Panc1 (cell line): ENCODE measurements around the gene FGD4. TPM values are rescaled to one million over a fixed set of nuclear protein-coding genes. Genes with fewer than 3 reads are reported as not detected.
A peak's percentile ranks its signal among the peaks of the same experiment; 100 is the strongest.

Experiments used
- ATAC-seq: fragments of 200-7000 bp; cut with Tn5 transposase; 2 replicates; pipeline ENCODE4 v1.9.1; 2020; ENCODE audit warnings: mild to moderate bottlenecking, moderate library complexity
- BruUV-seq: library from RNA; stranded (reverse); fragments of 400-500 nt; replicated peaks from 2 replicates; lab custom pipeline; 2021; lab: Mats Ljungman, UMichigan
- CTCF ChIA-PET: fragments of 300-600 bp; sonication (Branson Sonifier 250); formaldehyde crosslinking; loops from one replicate; lab custom pipeline; 2022; ENCODE audit warnings: antibody characterized with exemption; lab: Charles Lee
- POLR2A ChIA-PET: fragments of 300-600 bp; sonication (Branson Sonifier 250); formaldehyde crosslinking; loops from one replicate; lab custom pipeline; 2022; ENCODE audit warnings: antibody characterized with exemption; lab: Charles Lee
- DNase-seq: peaks from one replicate; pipeline ENCODE4 v3.0.0-alpha.2; 2010; ENCODE audit warnings: low read depth, low spot score
- H3K27ac ChIP-seq: 2 replicates; pipeline ENCODE4 v1.5.1; 2011; ENCODE audit warnings: mild to moderate bottlenecking, low read length, inconsistent platforms
- H3K27me3 ChIP-seq: fragments of 200-500 bp; sonication (Bioruptor generic); 2 replicates; pipeline ENCODE4 v1.6.0; 2014; ENCODE audit warnings: low read length, inconsistent platforms; ENCODE audit not compliant: control insufficient read depth, insufficient read depth
- H3K36me3 ChIP-seq: fragments of 200-500 bp; sonication (Bioruptor generic); 2 replicates; pipeline ENCODE4 v1.5.1; 2014; ENCODE audit warnings: inconsistent platforms, mild to moderate bottlenecking, low read length, moderate library complexity; ENCODE audit not compliant: control insufficient read depth, insufficient read depth
- H3K4me1 ChIP-seq: 2 replicates; pipeline ENCODE4 v1.5.1; 2011; ENCODE audit warnings: inconsistent platforms, mild to moderate bottlenecking, low read length, moderate library complexity; ENCODE audit not compliant: control insufficient read depth, insufficient read depth
- H3K4me3 ChIP-seq, 2 experiments: 2 replicates each; pipeline ENCODE4 v1.5.1; 2011 to 2012; ENCODE audit warnings: low read depth in 2 of 2, low read length in 2 of 2, mild to moderate bottlenecking in 2 of 2, inconsistent platforms in 1 of 2, moderate library complexity in 1 of 2
- H3K9me3 ChIP-seq: fragments of 200-500 bp; sonication (Bioruptor generic); 2 replicates; pipeline ENCODE4 v1.5.1; 2014; ENCODE audit warnings: low read depth, mild to moderate bottlenecking, inconsistent platforms, low read length, moderate library complexity; ENCODE audit not compliant: control insufficient read depth, insufficient read depth
- CTCF ChIP-seq: fragments of 450-650 bp; IDR thresholded peaks from 2 replicates; pipeline ENCODE4 v1.5.1; 2017; ENCODE audit warnings: mild to moderate bottlenecking
- REST ChIP-seq, 2 experiments: IDR thresholded peaks; 2 replicates each; pipeline ENCODE4 v1.6.1; 2011 to 2012; ENCODE audit warnings: low read depth in 2 of 2, control low read depth in 1 of 2, low read length in 1 of 2, mild to moderate bottlenecking in 1 of 2, moderate library complexity in 1 of 2; ENCODE audit not compliant: insufficient read depth in 1 of 2
- SIN3A ChIP-seq: IDR thresholded peaks from 2 replicates; pipeline ENCODE4 v1.6.1; 2012; ENCODE audit warnings: low read depth, mild to moderate bottlenecking, low read length, moderate library complexity, borderline replicate concordance; ENCODE audit not compliant: insufficient read depth
- TCF7L2 ChIP-seq: IDR thresholded peaks from 2 replicates; pipeline ENCODE4 v1.6.1; 2011; ENCODE audit warnings: mild to moderate bottlenecking, low read depth, low read length, inconsistent platforms
- in situ Hi-C: cut with HindIII; loops from 2 replicates; pipeline ENCODE4 v1.10.0; 2016; ENCODE audit warnings: low sequenced_read_pairs, low pct_unique_long_range_greater_than_20kb
- intact Hi-C: fragments of 100-400 bp; cut with micrococcal nuclease; formaldehyde crosslinking; loops from one replicate; pipeline ENCODE4 v1.10.0; 2022; ENCODE audit not compliant: unreplicated experiment
- total RNA-seq: library from RNA; stranded (reverse); gene quantifications from one replicate; pipeline ENCODE4 v1.2.1, GENCODE V29; 2021; ENCODE audit not compliant: unreplicated experiment

FGD4 gene
- total RNA-seq, 1 experiment from 2014 or later: 5.0 TPM

- ChIA-PET CTCF (interaction anchor here (0.8 to 3.1 kb wide), 4 partner anchors 79 to 299 kb away, joined by 3 to 13 read pairs (median 4); no protein-coding TSS in a partner anchor), POLR2A (no interaction called here)
- peak; percentile 78 for ATAC-seq
- Histone ChIP-seq H3K27ac (no peak overlapping the region), H3K36me3 (no peaks in the 10 kb centered on the region), H3K27me3 (no peaks in the 10 kb centered on the region; the same call in 1 of the 2 replicates), H3K4me1 (peaks cover 38% of the 10 kb centered on the region), H3K9me3 (no peaks in the 10 kb centered on the region), H3K4me3 (peak overlapping the region; percentile 9 to 19)
- TF ChIP-seq TCF7L2: no peak
- TF ChIP-seq CTCF: peak; percentile 79; the same call in 1 of the 2 replicates
- in situ Hi-C loops (no loop called here), intact Hi-C loops (loop anchor here (1.0 to 10.0 kb wide), 4 partner anchors 91 to 279 kb away; no protein-coding TSS in a partner anchor)
- no TSS peak for BruUV-seq
- peak; percentile 55 for DNase-seq
Observed at GRCh38 chr12:32455607-32456071, 56.3 kb downstream of the FGD4 start.

- intact Hi-C loops (loop anchor here (10.0 kb wide), 2 partner anchors 93 to 277 kb away; no protein-coding TSS in a partner anchor), in situ Hi-C loops (no loop called here)
- BruUV-seq: no TSS peak
- POLR2A ChIA-PET: no interaction called here
- TF ChIP-seq REST (IDR thresholded peaks at IDR 0.05; ENCODE audit: insufficient read depth in 1 of 2, low read depth in 2 of 2, low read length in 1 of 2) (no peak), SIN3A (no peak), CTCF (no peak)
- H3K9me3 ChIP-seq: no peaks in the 10 kb centered on the region
- CTCF ChIA-PET: interaction anchor here (1.3 to 3.1 kb wide), 3 partner anchors 200 to 215 kb away, joined by 3 to 13 read pairs (median 5); no protein-coding TSS in a partner anchor
- DNase-seq (no peak), ATAC-seq (no peak)
- H3K4me1 ChIP-seq: peaks cover 38% of the 10 kb centered on the region
- H3K27me3 ChIP-seq: no peaks in the 10 kb centered on the region; the same call in 1 of the 2 replicates
- no peaks in the 10 kb centered on the region for H3K36me3 ChIP-seq
- no peak overlapping the region for H3K27ac ChIP-seq
- no peak overlapping the region for H3K4me3 ChIP-seq
Observed at GRCh38 chr12:32457251-32458025, 58.1 kb downstream of the FGD4 start.
